Measurements from ENCODE around the gene FERMT3. TPM values are rescaled to one million over a fixed set of nuclear protein-coding genes. Genes with fewer than 3 reads are reported as not detected.

The FERMT3 gene
- polyA plus RNA-seq, 1 of the 3 experiments (the other 2 are of a cell fraction): 1.4 TPM

DNA sequence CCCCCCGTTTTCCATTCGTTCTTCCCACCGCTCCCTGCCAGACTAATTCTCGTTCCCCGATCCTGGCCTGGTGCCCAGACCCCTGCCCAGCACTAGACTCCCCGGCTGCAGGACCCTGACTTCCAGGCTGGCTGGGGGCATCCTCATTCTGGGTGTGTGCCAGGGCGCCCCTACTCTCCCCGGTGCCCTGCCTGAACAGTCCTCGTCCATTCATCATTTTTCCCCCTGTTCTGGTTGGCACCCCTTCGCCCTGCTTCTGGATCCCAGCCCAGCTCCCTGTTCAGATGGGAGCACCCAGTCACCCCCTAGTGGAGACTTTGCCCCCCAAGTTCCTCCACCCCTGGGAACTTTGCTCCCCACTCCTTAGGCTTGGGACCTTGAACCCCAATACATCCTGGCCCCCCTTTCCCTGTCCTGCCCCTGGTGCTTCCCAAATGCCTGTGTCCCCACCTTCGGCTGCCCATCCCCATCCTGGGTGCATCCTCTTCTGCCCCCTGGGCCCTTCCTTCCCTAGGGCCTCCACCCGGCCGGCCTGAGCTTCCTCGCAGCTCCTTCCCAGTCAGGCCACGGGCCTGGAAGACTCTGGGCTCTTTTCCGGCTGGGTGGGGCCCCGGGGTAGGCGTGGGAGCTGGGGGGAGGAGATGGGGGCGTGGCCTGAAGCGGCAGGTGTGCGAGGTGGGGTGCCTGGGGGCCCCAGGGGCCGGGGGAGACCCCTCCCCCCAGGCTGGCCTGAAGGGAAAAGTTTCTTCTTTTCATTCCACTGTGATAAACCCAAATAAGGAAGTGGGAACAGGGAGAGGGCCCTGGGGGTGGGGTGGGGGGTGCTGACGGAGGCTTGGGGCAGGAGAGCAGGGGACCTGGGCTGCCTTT is 45.7 kb downstream of the FERMT3 start:
- peaks cover 10 to 24% of the 10 kb centered on the region in 2 experiments for H3K36me3 ChIP-seq (replicated peaks in 1 of 2; ENCODE audit: control insufficient read depth in 1 of 2, insufficient read depth in 2 of 2, low read length in 1 of 2)
- H3K27me3 ChIP-seq (ENCODE audit: insufficient read depth): no peaks in the 10 kb centered on the region
- WGBS (ENCODE audit: low lambda C conversion rate): 12% methylated on average over 22 of the region's 23 CpGs
- H4K20me1 ChIP-seq (ENCODE audit: insufficient read depth): peaks cover 14% of the 10 kb centered on the region
- peak overlapping the region; percentile 96 for H3K4me2 ChIP-seq
- 0 out of 2 replicates have a peak overlapping the region, but pooled peaks have one; percentile 51 for H2AFZ ChIP-seq (ENCODE audit: low read depth)
- CTCF ChIA-PET: interaction anchor here (0.6 to 4.6 kb wide), 23 partner anchors 10 to 1460 kb away, joined by 3 to 119 read pairs (median 5); partner anchors contain the start of genes BAD, ESRRA, FKBP2 and GPR137
- peak; percentile 75 for DNase-seq
- peak overlapping the region; percentile 88 to 90 for H3K4me3 ChIP-seq (ENCODE audit: low read depth in 2 of 2, low read length in 1 of 2)
- POLR2A ChIA-PET: interaction anchor here (0.5 to 12.4 kb wide), 7 partner anchors 9 to 58 kb away, joined by 3 to 112 read pairs (median 4); no protein-coding TSS in a partner anchor
- no peaks in the 10 kb centered on the region for H3K9me3 ChIP-seq
- H3K9ac ChIP-seq: peak overlapping the region; percentile 82
- peaks cover 30% of the 10 kb centered on the region for H3K79me2 ChIP-seq (ENCODE audit: insufficient read depth)
- no peaks in the 10 kb centered on the region for H3K9me2 ChIP-seq
- peaks cover 10 to 30% of the 10 kb centered on the region in 2 experiments; a peak in 2 of 4 replicates for H3K4me1 ChIP-seq (ENCODE audit: control insufficient read depth in 1 of 2, insufficient read depth in 2 of 2, low read depth in 1 of 2, low read length in 1 of 2)
- TF ChIP-seq NFIC (IDR thresholded peaks at IDR 0.05; ENCODE audit: borderline replicate concordance) (peak; percentile 41), TEAD4 (IDR thresholded peaks at IDR 0.05; ENCODE audit: borderline replicate concordance, insufficient read depth) (no peak), MAX (IDR thresholded peaks at IDR 0.05; ENCODE audit: low read depth) (peak; percentile 49; the same call in 1 of the 2 replicates), TAF1 (IDR thresholded peaks at IDR 0.05; ENCODE audit: borderline replicate concordance, low read depth, low read length) (peak; percentile 41; the same call in 1 of the 2 replicates), POLR2AphosphoS5 (IDR thresholded peaks at IDR 0.05; ENCODE audit: low read depth, low read length) (peak; percentile 56; the same call in 1 of the 2 replicates), RAD21 (IDR thresholded peaks at IDR 0.05; ENCODE audit: low read length) (peak; percentile 19; the same call in 1 of the 2 replicates), CTCF (IDR thresholded peaks at IDR 0.05) (peak; percentile 62)
- TF ChIP-seq, protein P1, sequence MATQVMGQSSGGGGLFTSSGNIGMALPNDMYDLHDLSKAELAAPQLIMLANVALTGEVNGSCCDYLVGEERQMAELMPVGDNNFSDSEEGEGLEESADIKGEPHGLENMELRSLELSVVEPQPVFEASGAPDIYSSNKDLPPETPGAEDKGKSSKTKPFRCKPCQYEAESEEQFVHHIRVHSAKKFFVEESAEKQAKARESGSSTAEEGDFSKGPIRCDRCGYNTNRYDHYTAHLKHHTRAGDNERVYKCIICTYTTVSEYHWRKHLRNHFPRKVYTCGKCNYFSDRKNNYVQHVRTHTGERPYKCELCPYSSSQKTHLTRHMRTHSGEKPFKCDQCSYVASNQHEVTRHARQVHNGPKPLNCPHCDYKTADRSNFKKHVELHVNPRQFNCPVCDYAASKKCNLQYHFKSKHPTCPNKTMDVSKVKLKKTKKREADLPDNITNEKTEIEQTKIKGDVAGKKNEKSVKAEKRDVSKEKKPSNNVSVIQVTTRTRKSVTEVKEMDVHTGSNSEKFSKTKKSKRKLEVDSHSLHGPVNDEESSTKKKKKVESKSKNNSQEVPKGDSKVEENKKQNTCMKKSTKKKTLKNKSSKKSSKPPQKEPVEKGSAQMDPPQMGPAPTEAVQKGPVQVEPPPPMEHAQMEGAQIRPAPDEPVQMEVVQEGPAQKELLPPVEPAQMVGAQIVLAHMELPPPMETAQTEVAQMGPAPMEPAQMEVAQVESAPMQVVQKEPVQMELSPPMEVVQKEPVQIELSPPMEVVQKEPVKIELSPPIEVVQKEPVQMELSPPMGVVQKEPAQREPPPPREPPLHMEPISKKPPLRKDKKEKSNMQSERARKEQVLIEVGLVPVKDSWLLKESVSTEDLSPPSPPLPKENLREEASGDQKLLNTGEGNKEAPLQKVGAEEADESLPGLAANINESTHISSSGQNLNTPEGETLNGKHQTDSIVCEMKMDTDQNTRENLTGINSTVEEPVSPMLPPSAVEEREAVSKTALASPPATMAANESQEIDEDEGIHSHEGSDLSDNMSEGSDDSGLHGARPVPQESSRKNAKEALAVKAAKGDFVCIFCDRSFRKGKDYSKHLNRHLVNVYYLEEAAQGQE (IDR thresholded peaks at IDR 0.05; ENCODE audit: low read depth, low read length): no peak
- peaks cover 3% of the 10 kb centered on the region for H3F3A ChIP-seq (replicated peaks; ENCODE audit: insufficient read depth)
- H3K27ac ChIP-seq (ENCODE audit: low read depth in 2 of 2, low read length in 1 of 2): peak overlapping the region; percentile 32 to 70

All from SK-N-SH (cell line).